K562 (cell line): ENCODE results near the gene IGDCC3. TPM values are rescaled to one million over a fixed set of nuclear protein-coding genes. Genes with fewer than 3 reads are reported as not detected.
A peak's percentile ranks its signal among the peaks of the same experiment; 100 is the strongest.

Source experiments
- ATAC-seq: fragments of 200-7000 bp; cut with Tn5 transposase; 3 replicates; pipeline ENCODE4 v1.9.1; 2020; ENCODE audit warnings: moderate library complexity
- BruUV-seq: library from RNA; stranded (reverse); fragments of 400-500 nt; replicated peaks from 2 replicates; lab custom pipeline; 2021; lab: Mats Ljungman, UMichigan
- CTCF ChIA-PET: fragments of 300-600 bp; formaldehyde crosslinking; extraction: SDS; loops from one replicate; lab custom pipeline; 2021; ENCODE audit warnings: low intra/inter-chr PET ratio; lab: Yijun Ruan, JAX
- POLR2A ChIA-PET: fragments of 300-600, 350-650 bp; sonication (Branson Sonifier 250); formaldehyde crosslinking; extraction: SDS; loops from one replicate; lab custom pipeline; 2021; ENCODE audit warnings: antibody characterized with exemption, inconsistent platforms; lab: Yijun Ruan, JAX
- DNase-seq, 4 experiments: peaks; one replicate each; pipeline versions ENCODE4 v3.0.0 to v3.0.0-alpha.2; 2011 to 2018; ENCODE audit warnings: low spot score in 3 of 4, mixed read lengths in 3 of 4; ENCODE audit errors: extremely low read depth in 1 of 4
- FAIRE-seq: peaks from 2 replicates; lab custom pipeline; 2011; peaks lifted over from hg19 to GRCh38; lab: Jason Lieb, UNC
- H2AFZ ChIP-seq: 2 replicates; pipeline ENCODE4 v1.6.0; 2011; ENCODE audit warnings: low read depth, low read length, control low read depth, inconsistent platforms
- H3K27ac ChIP-seq: fragments of 200-600 bp; 3 replicates; pipeline ENCODE4 v1.8.0; 2011; ENCODE audit warnings: low read depth, mild to moderate bottlenecking, control low read depth, inconsistent platforms, low read length, moderate library complexity, mixed read lengths; ENCODE audit errors: extremely low read depth
- H3K27me3 ChIP-seq, 2 experiments: fragments of 300-600 bp in 1 of 2; 2 replicates in 1 of 2; 3 replicates in 1 of 2; pipeline versions ENCODE4 v1.6.0 to v1.8.0; 2011; ENCODE audit warnings: inconsistent platforms in 2 of 2, low read length in 2 of 2, mild to moderate bottlenecking in 1 of 2, mixed read lengths in 1 of 2, moderate library complexity in 1 of 2; ENCODE audit not compliant: control insufficient read depth in 2 of 2, insufficient read depth in 2 of 2
- H3K36me3 ChIP-seq: fragments of 300-600 bp; 3 replicates; pipeline ENCODE4 v1.8.0; 2011; ENCODE audit warnings: mild to moderate bottlenecking, low read length, inconsistent platforms; ENCODE audit not compliant: control insufficient read depth, insufficient read depth
- H3K4me1 ChIP-seq, 2 experiments: fragments of 200-600 bp in 1 of 2; replicated peaks in 1 of 2; 2 replicates in 1 of 2; 3 replicates in 1 of 2; pipeline versions ENCODE4 v1.5.1 to v1.8.0; 2011; ENCODE audit warnings: inconsistent platforms in 2 of 2, low read length in 2 of 2, mild to moderate bottlenecking in 1 of 2, mixed read lengths in 1 of 2, moderate library complexity in 1 of 2; ENCODE audit not compliant: control insufficient read depth in 2 of 2, insufficient read depth in 2 of 2
- H3K4me2 ChIP-seq: 2 replicates; pipeline ENCODE4 v1.6.1; 2011; ENCODE audit warnings: low read length, control low read depth, inconsistent platforms, mixed read lengths; ENCODE audit not compliant: insufficient read depth
- H3K4me3 ChIP-seq: fragments of 200-600 bp; sonication (generic), shearing (Covaris generic); 2 replicates; pipeline ENCODE4 v1.5.1; 2016; ENCODE audit warnings: control low read depth, inconsistent platforms
- H3K79me2 ChIP-seq: fragments of 200-600 bp; 3 replicates; pipeline ENCODE4 v1.8.0; 2011; ENCODE audit warnings: low read length, inconsistent platforms; ENCODE audit not compliant: control insufficient read depth, insufficient read depth
- H3K9ac ChIP-seq, 2 experiments: 2 replicates each; pipeline versions ENCODE4 v1.6.0 to v1.6.1; 2011; ENCODE audit warnings: low read depth in 2 of 2, low read length in 2 of 2, control low read depth in 1 of 2, inconsistent platforms in 1 of 2, mild to moderate bottlenecking in 1 of 2, mixed read lengths in 1 of 2; ENCODE audit not compliant: insufficient read depth in 1 of 2
- H3K9me1 ChIP-seq: one replicate; pipeline ENCODE4 v1.6.0; 2011; ENCODE audit warnings: inconsistent platforms, mild to moderate bottlenecking, low read length, moderate library complexity; ENCODE audit not compliant: control insufficient read depth, insufficient read depth
- H3K9me3 ChIP-seq: replicated peaks from 2 replicates; pipeline ENCODE4 v1.5.1; 2011; ENCODE audit warnings: low read depth, low read length, inconsistent platforms; ENCODE audit not compliant: control insufficient read depth, insufficient read depth
- H4K20me1 ChIP-seq: replicated peaks from 2 replicates; pipeline ENCODE4 v1.6.1; 2011; ENCODE audit warnings: low read length, inconsistent platforms, mixed read lengths; ENCODE audit not compliant: control insufficient read depth, insufficient read depth
- BHLHE40 ChIP-seq: IDR thresholded peaks from 2 replicates; pipeline ENCODE4 v1.6.1; 2011; ENCODE audit warnings: low read length, improper control_type of control experiment
- EP400 ChIP-seq: fragments of 450-650 bp; IDR thresholded peaks from 2 replicates; pipeline ENCODE4 v1.6.1; 2017; ENCODE audit warnings: antibody characterized with exemption, mild to moderate bottlenecking, moderate library complexity
- GATAD2A ChIP-seq: fragments of 450-650 bp; IDR thresholded peaks from 2 replicates; pipeline ENCODE4 v1.6.1; 2017
- JUN ChIP-seq, 2 experiments: sonication (generic) in 1 of 2; formaldehyde crosslinking in 1 of 2; IDR thresholded peaks; 2 replicates each; pipeline versions ENCODE4 v1.6.1 to v1.8.0; 2012 to 2022; ENCODE audit warnings: borderline replicate concordance in 2 of 2, mild to moderate bottlenecking in 2 of 2, improper control_type of control experiment in 1 of 2, low read depth in 1 of 2, low read length in 1 of 2, missing genetic modification reagents in 1 of 2
- MAFF ChIP-seq: IDR thresholded peaks from 2 replicates; pipeline ENCODE4 v1.6.1; 2012; ENCODE audit warnings: low read length, improper control_type of control experiment
- MYC ChIP-seq, 2 experiments: fragments of 250-450 bp in 1 of 2; sonication (Bioruptor Pico) in 1 of 2; IDR thresholded peaks; 2 replicates each; pipeline versions ENCODE4 v1.5.1 to v1.6.1; 2012 to 2021; ENCODE audit warnings: low read depth in 2 of 2, borderline replicate concordance in 1 of 2, improper control_type of control experiment in 1 of 2, low read length in 1 of 2, mild to moderate bottlenecking in 1 of 2, moderate library complexity in 1 of 2
- NCOA4 ChIP-seq: fragments of 450-650 bp; IDR thresholded peaks from 2 replicates; pipeline ENCODE4 v1.6.1; 2018; ENCODE audit warnings: mild to moderate bottlenecking; ENCODE audit not compliant: partially characterized antibody
- NR1H2 ChIP-seq: sonication (generic); formaldehyde crosslinking; IDR thresholded peaks from 2 replicates; pipeline ENCODE4 v1.4.0; 2020; ENCODE audit warnings: mild to moderate bottlenecking, missing genetic modification reagents
- NR4A1 ChIP-seq, 2 experiments: fragments of 250-450 bp in 1 of 2; fragments of 450-650 bp in 1 of 2; sonication (Bioruptor Pico) in 1 of 2; IDR thresholded peaks; 2 replicates each; pipeline versions ENCODE4 v1.4.0 to v1.6.1; 2016 to 2020; ENCODE audit warnings: mild to moderate bottlenecking in 2 of 2, missing compliant biosample characterization in 1 of 2, missing genetic modification characterization in 1 of 2, moderate library complexity in 1 of 2
- NUFIP1 ChIP-seq: fragments of 450-650 bp; IDR thresholded peaks from 2 replicates; pipeline ENCODE4 v1.6.1; 2018; ENCODE audit not compliant: partially characterized antibody
- PHF20 ChIP-seq: fragments of 450-650 bp; IDR thresholded peaks from 2 replicates; pipeline ENCODE4 v1.6.1; 2018; ENCODE audit not compliant: partially characterized antibody
- PYGO2 ChIP-seq: fragments of 450-650 bp; IDR thresholded peaks from 2 replicates; pipeline ENCODE4 v1.6.1; 2016; ENCODE audit warnings: mild to moderate bottlenecking, missing genetic modification characterization, moderate library complexity, missing compliant biosample characterization
- SAP30 ChIP-seq: fragments of 200-600 bp; sonication (generic); IDR thresholded peaks from 2 replicates; pipeline ENCODE4 v1.6.1; 2012; ENCODE audit warnings: borderline replicate concordance, low read depth, mild to moderate bottlenecking, moderate library complexity, low read length, control low read depth, inconsistent platforms; ENCODE audit not compliant: insufficient read depth, poor library complexity, severe bottlenecking
- SMAD4 ChIP-seq: fragments of 250-450 bp; sonication (Bioruptor Pico); conservative IDR thresholded peaks from 2 replicates; pipeline ENCODE4 v1.8.0; 2021; ENCODE audit warnings: inconsistent platforms, mild to moderate bottlenecking, moderate library complexity
- SRSF9 ChIP-seq: fragments of 200-400 bp; formaldehyde crosslinking; IDR thresholded peaks from 2 replicates; pipeline ENCODE4 v1.6.1; 2017; ENCODE audit warnings: low read depth, low read length, borderline replicate concordance
- TAF1 ChIP-seq: IDR thresholded peaks from 2 replicates; pipeline ENCODE4 v1.6.1; 2011; ENCODE audit warnings: mild to moderate bottlenecking, low read length, moderate library complexity; ENCODE audit not compliant: insufficient read depth, control insufficient read depth, severe bottlenecking; ENCODE audit errors: extremely low read depth
- ZNF282 ChIP-seq: sonication (generic); formaldehyde crosslinking; IDR thresholded peaks from 2 replicates; pipeline ENCODE4 v1.8.1; 2023; ENCODE audit warnings: missing genetic modification reagents
- WGBS: fragments of 100-300 bp; shearing (Covaris generic); methylation state at CpG from one replicate; pipeline ENCODE4 v1.1.6; 2016; ENCODE audit warnings: low coverage, mixed read lengths; ENCODE audit not compliant: insufficient coverage; ENCODE audit errors: missing lambda C conversion rate; 5-methylcytosine and 5-hydroxymethylcytosine counted together
- in situ Hi-C: fragments of 300-500 bp; cut with MboI; formaldehyde crosslinking; loops from 4 replicates; pipeline ENCODE4 v1.15.0; 2018; ENCODE audit warnings: inconsistent platforms, mixed read lengths
- intact Hi-C: fragments of 100-400 bp; cut with micrococcal nuclease; formaldehyde crosslinking; loops from 2 replicates; pipeline ENCODE4 v1.14.2; 2022
- polyA plus RNA-seq, 8 experiments: library from polyadenylated mRNA; depleted of rRNA in 4 of 8; stranded (reverse) in 5 of 8; unstranded in 3 of 8; fragments of >200 nt; fragmentation: Nextera tagmentation in 2 of 8; fragmentation: Illumina TruSeq in 1 of 8; extraction: Ambion mirVana in 2 of 8; extraction: Trizol in 1 of 8; gene quantifications; 2 replicates each; pipeline versions ENCODE4 v1.2.1 to v1.2.3, GENCODE V29; 2011 to 2014; ENCODE audit warnings: inconsistent platforms in 1 of 8, missing spikeins in 1 of 8
- total RNA-seq, 7 experiments: library from RNA; depleted of rRNA in 6 of 7; stranded (reverse); fragments of >200 nt in 6 of 7; fragmentation: Illumina TruSeq in 2 of 7; extraction: Trizol in 2 of 7; gene quantifications; 2 replicates each; pipeline versions ENCODE4 v1.2.1 to v1.2.3, GENCODE V29; 2011 to 2021; ENCODE audit warnings: low replicate concordance in 1 of 7
- TF ChIP-seq, protein P1 (sequence below), 2 experiments: fragments of 450-650 bp; IDR thresholded peaks; 2 replicates each; pipeline ENCODE4 v1.6.1; 2016
- TF ChIP-seq, protein P2 (sequence below): sonication (generic); IDR thresholded peaks from 2 replicates; pipeline ENCODE4 v1.6.1; 2016

The IGDCC3 gene
- total and polyA plus RNA-seq, 9 of the 15 experiments (the other 6 are each of a cell fraction or from before 2014, with no cell fraction given): not detected

DNA sequence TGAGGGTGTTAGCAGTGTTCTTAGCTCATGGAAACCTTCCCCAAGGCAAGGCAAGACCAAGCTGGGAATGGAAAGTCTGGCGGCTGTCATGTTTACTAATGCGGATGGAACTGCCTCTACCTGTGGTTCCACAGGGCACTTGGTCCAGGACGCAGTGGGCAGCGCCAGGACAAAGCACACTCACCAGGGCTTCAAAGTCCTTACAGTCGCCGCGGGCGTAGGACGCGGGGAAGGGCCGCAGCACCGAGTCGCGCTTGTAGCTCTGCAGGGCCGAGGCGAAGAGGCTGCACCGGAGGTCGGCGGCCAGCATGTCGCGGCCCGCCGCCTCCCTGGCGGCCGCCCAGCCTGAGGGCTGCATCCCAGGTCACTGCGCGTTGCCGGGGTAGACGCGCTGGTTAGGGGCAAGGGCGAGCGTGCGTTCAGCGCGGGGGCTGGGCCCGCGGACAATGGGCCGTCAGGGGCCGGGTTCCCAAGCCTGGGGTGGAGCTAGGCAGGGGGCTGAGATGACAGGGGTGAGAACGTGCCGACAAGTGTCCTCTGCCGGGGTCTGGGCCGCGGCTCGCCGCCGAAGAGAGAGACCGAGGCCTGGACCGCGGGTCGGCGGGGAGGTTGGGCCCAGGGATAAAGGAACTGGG lies 91.6 kb downstream of the IGDCC3 start:
- Histone ChIP-seq H3K9ac (peak overlapping the region; percentile 55 to 97), H3K4me2 (peak overlapping the region; percentile 85), H2AFZ (peak overlapping the region; percentile 95), H3K4me3 (peak overlapping the region; percentile 53), H3K27ac (peak overlapping the region; percentile 68), H3K9me3 (no peaks in the 10 kb centered on the region), H3K9me1 (no peaks in the 10 kb centered on the region), H4K20me1 (no peaks in the 10 kb centered on the region), H3K4me1 (peaks cover 10 to 17% of the 10 kb centered on the region in 2 experiments; a peak in 4 of 5 replicates), H3K79me2 (peaks cover 4% of the 10 kb centered on the region; the same call in 1 of the 3 replicates), H3K27me3 (no peaks in the 10 kb centered on the region), H3K36me3 (no peaks in the 10 kb centered on the region)
- WGBS: 3% methylated on average over 29 of the region's 52 CpGs
- no peak for FAIRE-seq
- peak; percentile 73 for ATAC-seq
- ChIA-PET POLR2A (interaction anchor here (0.7 to 8.4 kb wide), 14 partner anchors 8 to 103 kb away, joined by 3 to 91 read pairs (median 4); partner anchors contain the start of genes CLPX, RNU5A-1 and RNU5B-1), CTCF (no interaction called here)
- DNase-seq: peak in 2 of 4 experiments; percentile 43 to 51
- intact Hi-C loops (no loop called here), in situ Hi-C loops (no loop called here)
- BruUV-seq: no TSS peak
- TF ChIP-seq BHLHE40 (peak; percentile 4; the same call in 1 of the 2 replicates), GATAD2A (0 out of 2 replicates have a peak, but pooled peaks have one; percentile 28), EP400 (peak; percentile 22; the same call in 1 of the 2 replicates), PYGO2 (no peak), SAP30 (peak; percentile 70), MYC (IDR thresholded peaks at IDR 0.05; ENCODE audit: low read depth, low read length) (no peak), MYC (CRISPR knock-in tag; IDR thresholded peaks at IDR 0.05; ENCODE audit: borderline replicate concordance, low read depth) (0 out of 2 replicates have a peak, but pooled peaks have one; percentile 41), SMAD4 (CRISPR knock-in tag) (no peak), ZNF282 (CRISPR knock-in tag) (no peak), MAFF (no peak), NUFIP1 (no peak), JUN (IDR thresholded peaks at IDR 0.05; ENCODE audit: borderline replicate concordance, low read depth, low read length) (no peak), JUN (CRISPR knock-in tag; IDR thresholded peaks at IDR 0.05; ENCODE audit: borderline replicate concordance) (0 out of 2 replicates have a peak, but pooled peaks have one; percentile 34), TAF1 (peak; percentile 36), NCOA4 (no peak), NR1H2 (CRISPR knock-in tag) (no peak), PHF20 (peak; percentile 81), NR4A1 (CRISPR knock-in tag; IDR thresholded peaks at IDR 0.05) (no peak), NR4A1 (tag; IDR thresholded peaks at IDR 0.05) (peak; percentile 39; the same call in 1 of the 2 replicates), SRSF9 (no peak)
- TF ChIP-seq, protein P1, sequence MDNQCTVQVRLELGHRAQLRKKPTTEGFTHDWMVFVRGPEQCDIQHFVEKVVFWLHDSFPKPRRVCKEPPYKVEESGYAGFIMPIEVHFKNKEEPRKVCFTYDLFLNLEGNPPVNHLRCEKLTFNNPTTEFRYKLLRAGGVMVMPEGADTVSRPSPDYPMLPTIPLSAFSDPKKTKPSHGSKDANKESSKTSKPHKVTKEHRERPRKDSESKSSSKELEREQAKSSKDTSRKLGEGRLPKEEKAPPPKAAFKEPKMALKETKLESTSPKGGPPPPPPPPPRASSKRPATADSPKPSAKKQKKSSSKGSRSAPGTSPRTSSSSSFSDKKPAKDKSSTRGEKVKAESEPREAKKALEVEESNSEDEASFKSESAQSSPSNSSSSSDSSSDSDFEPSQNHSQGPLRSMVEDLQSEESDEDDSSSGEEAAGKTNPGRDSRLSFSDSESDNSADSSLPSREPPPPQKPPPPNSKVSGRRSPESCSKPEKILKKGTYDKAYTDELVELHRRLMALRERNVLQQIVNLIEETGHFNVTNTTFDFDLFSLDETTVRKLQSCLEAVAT (IDR thresholded peaks at IDR 0.05): 0 out of 4 replicates have a peak, but pooled peaks of 1 of the 2 experiments have one; percentile 26
- TF ChIP-seq, protein P2, sequence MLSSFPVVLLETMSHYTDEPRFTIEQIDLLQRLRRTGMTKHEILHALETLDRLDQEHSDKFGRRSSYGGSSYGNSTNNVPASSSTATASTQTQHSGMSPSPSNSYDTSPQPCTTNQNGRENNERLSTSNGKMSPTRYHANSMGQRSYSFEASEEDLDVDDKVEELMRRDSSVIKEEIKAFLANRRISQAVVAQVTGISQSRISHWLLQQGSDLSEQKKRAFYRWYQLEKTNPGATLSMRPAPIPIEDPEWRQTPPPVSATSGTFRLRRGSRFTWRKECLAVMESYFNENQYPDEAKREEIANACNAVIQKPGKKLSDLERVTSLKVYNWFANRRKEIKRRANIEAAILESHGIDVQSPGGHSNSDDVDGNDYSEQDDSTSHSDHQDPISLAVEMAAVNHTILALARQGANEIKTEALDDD: no peak
